GM12864 (cell line): ENCODE results near the gene IKZF3.

Experiments
- DNase-seq: peaks from one replicate; pipeline ENCODE4 v3.0.0-alpha.2; 2011; ENCODE audit warnings: low read depth
- H3K4me3 ChIP-seq: 2 replicates; pipeline ENCODE4 v1.5.1; 2011; ENCODE audit warnings: mild to moderate bottlenecking, low read depth, low read length, control low read depth
- CTCF ChIP-seq: IDR thresholded peaks from 2 replicates; pipeline ENCODE4 v1.5.1; 2011; ENCODE audit warnings: low read depth, mild to moderate bottlenecking, moderate library complexity, low read length, control low read depth, inconsistent platforms; ENCODE audit errors: missing control alignments

The IKZF3 gene

GRCh38 chr17:39791111-39791992, 72.8 kb downstream of the IKZF3 start:
- no peak for DNase-seq
- no peak for TF ChIP-seq CTCF
- H3K4me3 ChIP-seq = no peak overlapping the region

GRCh38 chr17:39787743-39788484, 76.2 kb downstream of the IKZF3 start:
- no peak overlapping the region for H3K4me3 ChIP-seq
- no peak for DNase-seq
- no peak for TF ChIP-seq CTCF

- no peak for TF ChIP-seq CTCF
- no peak for DNase-seq
- H3K4me3 ChIP-seq = no peak overlapping the region
These were observed 77.1 kb downstream of the IKZF3 start for GRCh38 chr17:39787041-39787440.

- DNase-seq = no peak
- TF ChIP-seq CTCF = no peak
- H3K4me3 ChIP-seq = no peak overlapping the region
These were observed 81.1 kb downstream of the IKZF3 start for GRCh38 chr17:39782980-39783379.

- no peak for TF ChIP-seq CTCF
- no peak for DNase-seq
- H3K4me3 ChIP-seq = no peak overlapping the region
These were observed 81.6 kb downstream of the IKZF3 start for GRCh38 chr17:39782481-39782880.

- TF ChIP-seq CTCF = no peak
These were observed 82.3 kb downstream of the IKZF3 start for GRCh38 chr17:39781861-39782213.

More at GRCh38 chr17:39781861-39782213, 82.3 kb downstream of the IKZF3 start:
- DNase-seq = no peak
- no peak overlapping the region for H3K4me3 ChIP-seq
